HEK293 (cell line): ENCODE results near the gene IGSF9B.

Experiments used
- CTCF ChIP-seq: fragments of 450-650 bp; formaldehyde crosslinking; IDR thresholded peaks from 2 replicates; pipeline ENCODE4 v1.5.1; 2016; ENCODE audit warnings: missing biosample characterization, missing genetic modification characterization
- KLF8 ChIP-seq: fragments of 450-650 bp; formaldehyde crosslinking; IDR thresholded peaks from 2 replicates; pipeline ENCODE4 v1.5.1; 2016; ENCODE audit warnings: missing biosample characterization, missing genetic modification characterization
- REST ChIP-seq: fragments of 450-650 bp; formaldehyde crosslinking; IDR thresholded peaks from 2 replicates; pipeline ENCODE4 v1.5.1; 2016; ENCODE audit warnings: missing biosample characterization, missing genetic modification characterization
- TCF7L2 ChIP-seq: IDR thresholded peaks from 2 replicates; pipeline ENCODE4 v1.6.1; 2011; ENCODE audit warnings: low read depth, mild to moderate bottlenecking, inconsistent platforms, low read length, moderate library complexity, borderline replicate concordance
- ZBTB48 ChIP-seq: fragments of 450-650 bp; formaldehyde crosslinking; IDR thresholded peaks from 2 replicates; pipeline ENCODE4 v1.5.1; 2016; ENCODE audit warnings: missing biosample characterization, missing genetic modification characterization
- ZBTB7A ChIP-seq: fragments of 450-650 bp; formaldehyde crosslinking; IDR thresholded peaks from 2 replicates; pipeline ENCODE4 v1.5.1; 2016; ENCODE audit warnings: low read depth, missing biosample characterization, missing genetic modification characterization
- ZFP37 ChIP-seq: fragments of 450-650 bp; formaldehyde crosslinking; IDR thresholded peaks from 2 replicates; pipeline ENCODE4 v1.5.1; 2016; ENCODE audit warnings: missing biosample characterization, missing genetic modification characterization
- ZNF184 ChIP-seq: fragments of 450-650 bp; IDR thresholded peaks from 2 replicates; pipeline ENCODE4 v1.5.1; 2018; ENCODE audit warnings: missing biosample characterization, mild to moderate bottlenecking, missing genetic modification characterization
- ZNF600 ChIP-seq: fragments of 450-650 bp; formaldehyde crosslinking; IDR thresholded peaks from 2 replicates; pipeline ENCODE4 v1.5.1; 2016; ENCODE audit warnings: missing biosample characterization, missing genetic modification characterization
- ZNF626 ChIP-seq: fragments of 450-650 bp; sonication (Bioruptor Pico); formaldehyde crosslinking; IDR thresholded peaks from 2 replicates; pipeline ENCODE4 v1.5.1; 2018; ENCODE audit warnings: missing biosample characterization, missing genetic modification characterization, inconsistent platforms
- ZNF670 ChIP-seq: fragments of 450-650 bp; formaldehyde crosslinking; IDR thresholded peaks from 2 replicates; pipeline ENCODE4 v1.5.1; 2016; ENCODE audit warnings: missing biosample characterization, missing genetic modification characterization, low read depth

- no peak for TF ChIP-seq CTCF
- no peak for TF ChIP-seq TCF7L2
- TF ChIP-seq ZNF184 (tag by site-specific recombination): no peak
- TF ChIP-seq ZNF626 (tag by site-specific recombination): no peak
- no peak for TF ChIP-seq ZBTB48 (tag by site-specific recombination)
- no peak for TF ChIP-seq KLF8
- no peak for TF ChIP-seq REST (tag by site-specific recombination)
- no peak for TF ChIP-seq ZNF670
- TF ChIP-seq ZNF600: no peak
- no peak for TF ChIP-seq ZBTB7A (tag by site-specific recombination)
- TF ChIP-seq ZFP37 (tag by site-specific recombination): no peak
Measured at GRCh38 chr11:133940034-133940433, 16.7 kb downstream of the IGSF9B start.
